ENCODE results near the gene APOE.
"Not testable (repeated sequence)": the region's sequence is repeated elsewhere in the genome, so short reads cannot be mapped to it uniquely, and the experiment has no call there.

Gene APOE

DNA sequence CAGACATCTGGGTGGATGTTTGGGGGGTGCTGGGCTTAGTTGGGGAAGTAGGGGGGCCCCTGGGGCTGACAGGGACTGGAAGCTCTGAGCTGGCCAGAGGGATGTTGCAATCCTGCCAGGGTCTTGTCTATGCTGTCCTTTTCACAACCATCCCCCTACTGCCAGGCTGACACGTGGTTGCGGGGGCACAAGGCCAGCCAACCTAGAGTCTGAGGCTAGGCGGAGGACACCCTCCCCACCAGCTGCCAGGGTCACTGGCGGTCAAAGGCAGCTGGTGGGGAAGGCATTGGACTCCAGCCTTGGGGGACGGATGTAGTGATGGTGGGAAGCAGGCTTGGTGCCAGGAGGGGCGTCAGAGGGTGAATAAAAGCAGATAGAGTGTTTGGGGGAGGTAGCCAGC lies 7.3 kb downstream of the APOE start:
- DNase-seq = no peak

DNA sequence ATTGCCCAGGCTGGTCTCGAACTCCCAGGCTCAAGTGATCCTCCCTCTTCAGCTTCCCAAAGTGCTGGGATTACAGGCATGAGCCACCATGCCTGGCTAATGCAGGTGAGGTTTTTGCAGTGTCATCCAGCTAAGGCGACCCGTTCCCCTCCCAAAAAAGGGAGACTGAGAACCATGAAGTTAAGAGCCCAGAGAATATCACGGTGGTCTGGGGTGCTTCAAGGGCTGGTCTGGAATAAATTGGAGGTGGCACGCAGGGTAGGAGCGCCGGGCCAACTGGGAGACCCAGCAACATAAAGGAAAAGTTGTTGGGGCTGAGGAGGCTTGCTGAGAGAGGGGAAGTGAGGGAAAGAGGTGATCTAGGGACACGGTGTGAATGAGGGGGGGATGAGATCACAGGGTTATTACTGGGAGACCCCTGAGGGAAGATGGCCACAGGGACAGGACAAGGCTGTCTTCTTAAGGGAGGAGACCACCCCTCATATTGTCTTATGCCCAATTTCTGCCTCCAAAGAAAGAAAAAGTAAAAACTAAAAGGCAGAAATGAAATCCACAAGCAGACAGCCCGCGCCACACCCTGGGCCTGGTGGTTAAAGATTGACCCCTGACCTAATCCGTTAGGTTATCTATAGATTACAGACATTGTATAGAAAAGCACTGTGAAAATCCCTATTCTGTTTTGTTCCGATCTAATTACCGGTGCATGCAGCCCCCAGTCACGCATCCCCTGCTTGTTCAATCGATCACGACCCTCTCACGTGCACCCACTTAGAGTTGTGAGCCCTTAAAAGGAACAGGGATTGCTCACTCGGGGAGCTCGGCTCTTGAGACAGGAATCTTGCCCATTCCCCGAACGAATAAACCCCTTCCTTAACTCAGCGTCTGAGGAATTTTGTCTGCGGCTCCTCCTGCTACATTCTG lies 8.2 kb downstream of the APOE start:
- DNase-seq = not testable (repeated sequence)

DNA sequence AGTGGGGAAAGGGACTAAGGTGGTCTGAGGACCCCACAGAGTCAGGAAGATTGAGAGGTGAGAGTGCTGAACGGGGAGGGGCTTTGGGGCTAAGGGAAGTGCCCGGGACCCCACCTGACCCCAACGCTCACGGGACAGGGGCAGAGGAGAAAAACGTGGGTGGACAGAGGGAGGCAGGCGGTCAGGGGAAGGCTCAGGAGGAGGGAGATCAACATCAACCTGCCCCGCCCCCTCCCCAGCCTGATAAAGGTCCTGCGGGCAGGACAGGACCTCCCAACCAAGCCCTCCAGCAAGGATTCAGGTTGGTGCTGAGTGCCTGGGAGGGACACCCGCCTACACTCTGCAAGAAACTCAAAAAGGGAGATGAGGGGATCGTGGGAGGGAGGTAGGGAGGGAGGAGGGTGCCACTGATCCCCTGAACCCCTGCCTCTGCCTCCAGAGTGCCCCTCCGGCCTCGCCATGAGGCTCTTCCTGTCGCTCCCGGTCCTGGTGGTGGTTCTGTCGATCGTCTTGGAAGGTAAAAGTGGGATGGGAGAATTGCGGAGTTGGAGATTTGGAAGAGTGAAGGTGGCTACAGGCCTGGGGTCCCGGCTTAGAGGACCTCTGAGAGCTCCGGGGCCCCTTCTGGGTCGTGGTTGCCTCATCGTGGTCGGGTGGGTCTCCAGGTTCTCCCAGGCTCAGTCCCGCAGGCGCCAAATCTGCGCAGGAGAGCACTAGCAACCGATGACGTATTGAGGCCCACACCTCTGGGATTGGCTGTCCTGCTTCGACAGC lies 9.0 kb downstream of the APOE start, which contains the start of gene APOC1:
Gene APOC1 (plus strand): TSS at position 176 of the 774 bp plus-strand sequence. CDS start 284 bp downstream, at position 460.
- peak; percentile 81 for DNase-seq

DNA sequence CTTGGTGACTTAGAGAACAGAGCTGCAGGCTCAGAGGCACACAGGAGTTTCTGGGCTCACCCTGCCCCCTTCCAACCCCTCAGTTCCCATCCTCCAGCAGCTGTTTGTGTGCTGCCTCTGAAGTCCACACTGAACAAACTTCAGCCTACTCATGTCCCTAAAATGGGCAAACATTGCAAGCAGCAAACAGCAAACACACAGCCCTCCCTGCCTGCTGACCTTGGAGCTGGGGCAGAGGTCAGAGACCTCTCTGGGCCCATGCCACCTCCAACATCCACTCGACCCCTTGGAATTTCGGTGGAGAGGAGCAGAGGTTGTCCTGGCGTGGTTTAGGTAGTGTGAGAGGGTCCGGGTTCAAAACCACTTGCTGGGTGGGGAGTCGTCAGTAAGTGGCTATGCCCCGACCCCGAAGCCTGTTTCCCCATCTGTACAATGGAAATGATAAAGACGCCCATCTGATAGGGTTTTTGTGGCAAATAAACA lies 18.7 kb downstream of the APOE start:
- no peak for DNase-seq

DNA sequence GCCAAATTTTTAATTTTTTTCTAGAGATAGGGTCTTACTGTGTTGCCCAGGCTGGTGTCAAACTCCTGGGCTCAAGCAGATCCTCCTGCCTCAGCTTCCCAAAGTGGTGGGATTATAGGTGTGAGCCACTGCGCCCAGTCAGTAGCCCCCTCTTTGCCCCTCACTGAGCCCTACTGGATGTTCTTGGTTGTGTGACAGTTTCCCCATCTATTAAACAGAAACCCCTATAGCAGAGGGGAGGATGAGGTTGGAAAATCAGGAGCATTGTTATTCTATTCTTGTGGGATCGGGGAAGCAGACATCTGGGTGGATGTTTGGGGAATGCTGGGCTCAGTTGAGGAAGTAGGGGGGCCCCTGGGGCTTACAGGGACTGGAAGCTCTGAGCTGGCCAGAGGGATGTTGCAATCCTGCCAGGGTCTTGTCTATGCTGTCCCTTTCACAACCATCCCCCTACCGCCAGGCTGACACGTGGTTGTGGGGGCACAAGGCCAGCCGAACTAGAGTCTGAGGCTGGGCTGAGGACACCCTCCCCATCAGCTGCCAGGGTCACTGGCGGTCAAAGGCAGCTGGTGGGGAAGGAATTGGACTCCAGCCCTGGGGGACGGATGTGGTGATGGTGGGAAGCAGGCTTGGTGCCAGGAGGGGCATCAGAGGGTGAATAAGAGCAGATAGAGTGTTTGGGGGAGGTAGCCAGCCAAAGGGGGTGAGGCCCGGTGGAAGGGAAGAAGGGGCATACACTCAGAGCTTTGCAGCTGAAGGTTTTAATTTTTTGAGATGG lies 19.7 kb downstream of the APOE start:
- DNase-seq = peak; percentile 57

DNA sequence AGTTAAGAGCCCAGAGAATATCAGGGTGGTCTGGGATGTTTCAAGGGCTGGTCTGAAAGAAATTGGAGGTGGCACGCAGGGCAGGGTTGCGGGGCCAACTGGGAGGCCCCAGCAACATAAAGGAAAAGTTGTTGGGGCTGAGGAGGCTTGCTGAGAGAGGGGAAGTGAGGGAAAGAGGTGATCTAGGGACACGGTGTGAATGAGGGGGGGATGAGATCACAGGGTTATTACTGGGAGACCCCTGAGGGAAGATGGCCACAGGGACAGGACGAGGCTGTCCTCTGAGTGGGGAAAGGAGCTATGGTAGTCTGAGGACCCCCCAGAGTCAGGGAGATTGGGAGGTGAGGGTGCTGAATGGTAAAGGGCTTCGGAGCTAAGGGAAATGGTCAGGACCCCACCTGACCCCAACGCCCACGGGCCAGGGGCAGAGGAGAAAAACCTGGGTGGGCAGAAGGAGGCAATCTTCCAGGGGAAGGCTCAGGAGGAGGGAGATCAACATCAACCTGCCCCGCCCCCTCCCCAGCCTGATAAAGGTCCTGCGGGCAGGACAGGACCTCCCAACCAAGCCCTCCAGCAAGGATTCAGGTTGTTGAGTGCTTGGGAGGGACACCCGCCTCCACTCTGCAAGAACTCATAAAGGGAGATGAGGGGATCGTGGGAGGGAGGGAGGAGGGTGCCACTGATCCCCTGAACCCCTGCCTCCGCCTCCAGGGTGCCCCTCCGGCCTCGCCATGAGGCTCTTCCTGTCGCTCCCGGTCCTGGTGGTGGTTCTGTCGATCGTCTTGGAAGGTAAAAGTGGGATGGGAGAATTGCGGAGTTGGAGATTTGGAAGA lies 20.9 kb downstream of the APOE start:
- not testable (repeated sequence) for DNase-seq

DNA sequence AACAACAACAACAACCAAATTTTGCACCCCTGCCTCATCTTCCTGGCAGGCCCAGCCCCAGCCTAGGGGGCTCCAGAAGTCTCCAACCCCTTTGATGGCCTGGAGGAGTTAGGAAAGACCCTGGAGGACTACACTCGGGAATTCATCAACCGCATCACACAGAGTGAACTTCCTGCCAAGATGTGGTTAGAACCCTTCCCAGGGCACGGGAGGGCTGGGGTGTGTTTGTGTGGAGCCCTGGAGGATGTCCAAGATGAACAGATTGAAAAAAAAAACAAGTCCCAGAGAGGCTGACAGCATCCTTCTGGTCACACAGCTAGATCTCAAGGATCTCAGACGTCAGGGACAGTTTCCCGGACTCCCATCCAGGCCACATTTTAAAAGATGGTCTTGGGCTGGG lies 22.1 kb downstream of the APOE start:
- peak; percentile 58 for DNase-seq

DNA sequence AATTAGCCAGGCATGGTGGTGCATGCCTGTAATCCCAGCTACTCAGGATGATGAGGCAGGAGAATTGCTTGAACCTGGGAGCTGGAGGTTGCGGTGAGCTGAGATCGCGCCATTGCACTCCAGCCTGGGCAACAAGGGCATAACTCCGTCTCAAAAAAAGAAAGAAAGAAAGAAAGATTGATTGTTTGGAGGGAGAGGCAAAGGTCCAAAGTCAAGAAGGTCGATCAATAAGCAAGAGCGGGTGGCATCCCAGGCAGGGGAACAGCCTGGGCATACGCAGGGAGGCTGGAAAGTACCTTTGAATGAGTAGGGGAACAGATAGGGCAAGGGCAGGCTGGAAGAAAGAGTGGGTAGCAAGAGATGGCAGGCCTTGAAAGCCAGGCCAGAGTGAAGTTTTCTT lies 24.5 kb downstream of the APOE start:
- DNase-seq = no peak

DNA sequence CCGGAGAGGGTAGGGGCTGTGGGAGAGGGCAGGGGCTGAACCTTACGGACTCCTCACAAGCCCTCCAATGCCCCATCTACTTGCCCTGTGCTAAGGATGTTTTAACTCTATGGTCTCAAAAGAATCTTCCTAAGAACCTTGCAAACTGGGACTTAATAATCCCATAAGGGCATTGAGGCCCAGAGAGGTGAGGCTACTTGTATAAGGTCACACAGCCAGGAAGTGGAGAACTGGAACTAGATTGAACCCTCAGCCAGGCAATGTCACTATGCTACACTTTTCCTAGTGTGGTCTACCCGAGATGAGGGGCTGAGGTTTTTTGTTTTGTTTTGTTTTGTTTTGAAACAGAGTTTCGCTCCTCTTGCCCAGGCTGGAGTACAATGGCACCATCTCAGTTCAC lies 25.9 kb downstream of the APOE start:
- no peak for DNase-seq

DNA sequence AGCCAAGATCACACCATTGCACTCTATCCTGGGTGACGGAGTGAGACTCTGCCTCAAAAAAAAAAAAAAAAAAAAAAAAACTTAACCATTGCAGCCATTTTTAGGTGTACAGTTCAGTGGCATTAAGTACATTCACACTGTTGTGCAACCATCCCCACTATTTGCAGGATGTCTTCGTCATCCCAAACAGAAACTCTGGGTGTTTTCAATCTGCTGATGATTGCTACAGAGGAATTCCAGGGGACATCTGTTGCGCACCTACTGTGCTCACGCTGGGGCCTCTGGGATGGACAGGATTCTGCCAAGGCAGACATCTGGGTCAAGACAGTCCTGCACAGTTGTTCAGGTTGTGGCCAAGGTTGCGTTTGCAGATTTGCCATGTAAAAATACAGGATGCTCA lies 34.1 kb downstream of the APOE start:
- DNase-seq = no peak

DNA sequence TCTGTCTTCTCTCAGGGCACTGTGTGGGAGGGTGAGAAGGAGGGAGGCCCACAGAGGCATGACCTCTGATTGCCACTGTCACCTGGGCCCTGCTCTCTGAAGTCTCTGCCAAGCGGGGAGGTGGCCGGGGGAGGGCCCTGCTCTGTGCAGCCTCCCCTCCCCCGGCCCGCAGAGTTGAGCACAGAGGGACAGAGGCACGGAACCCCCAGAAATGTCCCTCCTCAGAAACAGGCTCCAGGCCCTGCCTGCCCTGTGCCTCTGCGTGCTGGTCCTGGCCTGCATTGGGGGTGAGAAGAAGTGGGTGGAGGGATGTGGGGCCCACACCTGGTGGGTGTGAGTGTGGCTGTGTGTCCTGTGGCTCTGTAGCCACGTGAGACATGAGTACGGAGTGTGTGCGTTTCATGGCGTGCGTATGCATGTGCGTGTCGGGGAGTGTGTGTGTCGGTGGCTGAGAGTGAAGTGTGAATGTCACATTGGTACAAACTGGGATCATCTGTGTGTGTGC lies 36.5 kb downstream of the APOE start, which contains the start of gene APOC4:
Gene APOC4 (plus strand): TSS at position 171 of the 505 bp plus-strand sequence. CDS start 41 bp downstream, at position 212.
- no peak for DNase-seq

DNA sequence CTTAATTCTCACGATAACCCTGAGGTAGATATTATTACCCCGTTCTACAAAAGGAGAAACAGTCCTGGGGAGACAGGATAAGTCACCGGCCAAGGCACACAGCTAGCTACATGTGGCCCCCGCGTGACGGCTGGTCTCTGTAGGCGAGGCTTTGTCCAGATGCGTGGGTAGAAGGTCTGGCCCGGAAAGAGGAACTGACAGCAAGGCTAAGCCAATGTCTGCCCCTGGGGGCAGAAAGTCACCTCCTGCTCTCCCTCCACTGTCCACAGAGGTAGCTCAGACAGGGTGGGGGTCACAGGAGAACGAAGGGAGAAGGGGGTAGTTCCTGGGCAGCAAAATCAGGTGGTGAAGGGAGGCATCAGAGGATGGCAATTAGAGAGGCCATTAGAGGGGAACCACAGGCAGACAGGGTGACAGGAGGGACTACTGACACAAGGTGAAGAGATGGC lies 38.2 kb downstream of the APOE start:
- no peak for DNase-seq

DNA sequence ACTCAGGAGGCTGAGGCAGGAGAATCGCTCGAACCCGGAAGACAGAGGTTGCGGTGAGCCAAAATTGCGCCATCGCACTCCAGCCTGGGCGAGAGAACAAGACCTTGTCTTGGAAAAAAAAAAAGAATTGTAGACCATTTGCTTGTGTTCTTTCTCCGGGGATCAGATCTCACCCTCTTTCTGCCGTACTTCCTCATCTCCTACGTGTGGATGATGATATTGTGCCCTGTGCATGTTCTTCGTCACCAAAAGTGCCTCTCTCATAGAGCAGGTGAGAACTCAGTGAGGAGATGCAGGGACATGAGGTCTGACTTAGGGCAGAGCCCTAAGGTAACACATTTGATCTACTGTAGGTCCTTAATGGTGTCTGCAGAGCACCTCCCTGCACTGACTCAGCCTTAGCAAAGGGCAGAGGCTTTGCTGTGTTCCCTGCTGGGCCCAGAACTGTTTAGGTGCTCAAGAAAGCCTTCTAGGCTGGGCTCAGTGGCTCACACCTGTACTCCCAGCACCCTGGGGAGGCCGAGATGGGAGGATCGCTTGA lies 41.5 kb downstream of the APOE start:
- DNase-seq = no peak

DNA sequence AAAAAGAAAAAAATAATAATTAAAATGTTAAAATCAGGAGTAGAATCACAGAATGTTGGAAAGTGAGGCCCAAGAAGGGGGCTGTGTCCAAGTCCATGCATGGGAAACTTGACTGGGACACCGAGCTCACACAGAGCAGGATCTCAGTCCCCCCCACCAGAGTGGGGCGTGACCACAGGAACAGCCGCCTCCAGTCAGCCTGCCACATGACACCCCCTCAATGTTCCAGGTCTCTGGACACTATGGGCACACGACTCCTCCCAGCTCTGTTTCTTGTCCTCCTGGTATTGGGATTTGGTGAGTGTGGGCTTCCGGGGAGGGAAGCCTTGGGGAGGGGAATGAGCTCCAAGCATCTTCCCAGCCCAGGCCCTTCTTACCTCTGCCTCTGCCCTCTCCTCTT lies 42.6 kb downstream of the APOE start:
- DNase-seq = no peak

DNA sequence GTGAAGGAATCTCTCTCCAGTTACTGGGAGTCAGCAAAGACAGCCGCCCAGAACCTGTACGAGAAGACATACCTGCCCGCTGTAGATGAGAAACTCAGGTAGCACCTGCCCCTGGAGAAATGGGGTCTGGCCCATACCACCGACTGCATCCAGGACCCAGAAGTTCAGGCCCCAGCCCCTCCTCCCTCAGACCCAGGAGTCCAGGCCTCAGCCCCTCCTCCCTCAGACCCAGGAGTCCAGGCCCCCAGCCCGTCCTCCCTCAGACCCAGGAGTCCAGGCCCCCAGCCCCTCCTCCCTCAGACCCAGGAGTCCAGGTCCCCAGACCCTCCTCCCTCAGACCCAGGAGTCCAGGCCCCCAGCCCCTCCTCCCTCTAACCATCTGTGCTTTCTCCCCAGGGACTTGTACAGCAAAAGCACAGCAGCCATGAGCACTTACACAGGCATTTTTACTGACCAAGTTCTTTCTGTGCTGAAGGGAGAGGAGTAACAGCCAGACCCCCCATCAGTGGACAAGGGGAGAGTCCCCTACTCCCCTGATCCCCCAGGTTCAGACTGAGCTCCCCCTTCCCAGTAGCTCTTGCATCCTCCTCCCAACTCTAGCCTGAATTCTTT lies 43.3 kb downstream of the APOE start:
- DNase-seq = no peak

DNA sequence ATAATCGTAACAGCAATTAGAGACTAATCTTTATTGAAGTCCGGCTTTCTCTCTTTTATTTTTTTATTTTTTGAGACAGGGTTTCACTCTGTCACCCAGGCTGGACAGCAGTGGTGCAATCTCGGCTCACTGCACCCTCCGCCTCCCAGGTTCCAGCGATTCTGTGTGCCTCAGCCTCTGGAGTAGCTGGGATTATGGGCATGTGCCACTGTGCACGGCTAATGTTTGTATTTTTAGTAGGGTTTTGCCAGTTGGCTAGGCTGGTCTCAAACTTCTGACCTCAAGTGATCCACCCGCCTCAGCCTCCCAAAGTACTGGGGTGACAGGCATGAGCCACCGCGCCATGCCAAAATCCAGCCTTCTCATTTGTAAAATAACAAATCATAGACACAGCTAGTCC lies 44.0 kb downstream of the APOE start:
- no peak for DNase-seq

DNA sequence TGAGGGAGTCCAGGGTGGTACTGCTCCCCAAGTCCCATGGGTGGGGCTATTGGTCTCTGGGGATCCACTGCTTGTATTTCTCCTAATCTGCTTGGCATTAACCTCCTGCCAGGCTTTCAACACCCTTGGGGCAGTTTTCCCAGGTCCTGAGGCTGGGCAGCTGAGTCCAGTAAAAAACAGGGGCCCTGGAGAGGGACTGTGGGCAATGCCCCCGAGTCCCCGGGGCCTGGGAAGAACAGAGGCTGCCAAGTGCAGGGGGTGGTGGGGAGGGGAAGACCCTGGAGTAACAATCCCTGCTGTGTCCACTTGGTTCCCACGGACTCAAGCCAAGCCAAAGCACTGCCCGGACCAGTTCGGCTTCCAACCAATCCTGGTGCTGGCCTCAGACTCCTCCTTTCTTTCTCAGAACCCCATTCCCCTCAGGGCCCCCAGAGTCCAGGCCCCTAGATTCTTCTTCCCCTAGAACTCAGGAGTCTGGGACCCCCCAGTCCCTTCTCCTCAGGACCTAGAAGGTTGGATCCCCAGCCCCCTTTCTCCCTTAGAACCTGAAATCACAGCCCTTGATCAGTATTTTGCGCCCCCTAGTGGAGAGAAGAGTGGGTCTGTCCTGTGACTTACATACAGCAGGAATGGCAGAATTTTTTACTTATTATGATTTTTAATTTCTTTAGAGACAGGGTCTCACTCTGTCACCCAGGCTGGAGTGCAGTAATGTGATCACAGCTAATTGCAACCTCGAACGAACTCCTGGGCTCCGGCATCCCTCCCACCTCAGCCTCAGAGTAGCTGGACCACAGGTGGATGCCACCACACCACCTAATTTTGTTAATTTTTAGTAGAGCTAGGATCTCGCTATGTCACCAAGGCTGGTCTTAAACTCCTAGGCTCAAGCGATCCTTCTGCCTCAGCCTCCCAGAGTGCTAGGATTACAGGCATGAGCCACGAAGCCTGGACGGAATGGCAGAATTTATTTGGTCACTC lies 45.9 kb downstream of the APOE start:
- DNase-seq = peak; percentile 77

DNA sequence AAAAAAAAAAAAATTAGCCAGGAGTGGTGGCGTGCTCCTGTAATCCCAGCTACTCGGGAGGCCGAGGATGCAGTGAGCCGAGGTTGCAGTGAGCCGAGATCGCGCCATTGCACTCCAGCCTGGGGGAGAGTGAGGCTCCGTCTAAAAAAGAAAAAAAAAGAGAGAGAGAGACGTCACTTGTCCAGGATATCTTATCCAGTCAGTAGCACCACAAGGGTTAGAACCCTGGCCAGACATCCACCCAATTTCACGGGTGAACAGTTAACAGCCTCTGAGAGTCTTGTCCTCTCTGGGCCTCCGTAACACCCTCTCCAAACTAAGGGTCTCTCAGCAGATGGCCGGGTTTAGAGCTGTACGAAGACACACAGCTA lies 48.7 kb downstream of the APOE start:
- no peak for DNase-seq
